MM.1S (cell line): ENCODE measurements around the gene SEMA3E.

Experiments used
- EZH2 ChIP-seq: fragments of 300-600 bp; sonication (generic); optimal IDR thresholded peaks from 2 replicates; pipeline ENCODE3; 2017; ENCODE audit warnings: low read depth, mild to moderate bottlenecking, antibody characterized with exemption, low read length, mixed read lengths
- TF ChIP-seq, protein P1 (sequence below): fragments of 300-600 bp; sonication (generic); IDR thresholded peaks from 2 replicates; pipeline ENCODE4 v1.5.1; 2016; ENCODE audit warnings: antibody characterized with exemption, low read length, mixed read lengths

DNA sequence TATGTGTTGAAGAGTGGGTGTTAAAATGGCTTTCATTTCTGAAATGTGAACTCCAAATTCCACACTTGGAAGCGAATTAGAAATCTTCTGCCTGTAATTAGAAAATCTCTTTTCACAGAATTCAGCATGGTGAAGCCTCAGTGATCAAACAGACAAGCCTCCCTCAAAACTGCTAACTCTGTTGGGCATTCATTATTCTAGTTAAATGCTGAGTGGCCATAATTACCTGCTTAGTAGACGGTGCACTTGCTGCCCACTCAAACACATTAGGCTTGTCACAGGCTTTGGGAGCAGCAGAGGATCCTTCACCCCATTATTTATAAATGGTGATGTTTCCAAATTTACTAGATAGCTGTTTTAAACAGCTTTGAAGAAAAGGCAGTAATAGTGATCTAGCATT lies 309.0 kb downstream of the SEMA3E start:
- TF ChIP-seq EZH2 = no peak
- TF ChIP-seq, protein P1, sequence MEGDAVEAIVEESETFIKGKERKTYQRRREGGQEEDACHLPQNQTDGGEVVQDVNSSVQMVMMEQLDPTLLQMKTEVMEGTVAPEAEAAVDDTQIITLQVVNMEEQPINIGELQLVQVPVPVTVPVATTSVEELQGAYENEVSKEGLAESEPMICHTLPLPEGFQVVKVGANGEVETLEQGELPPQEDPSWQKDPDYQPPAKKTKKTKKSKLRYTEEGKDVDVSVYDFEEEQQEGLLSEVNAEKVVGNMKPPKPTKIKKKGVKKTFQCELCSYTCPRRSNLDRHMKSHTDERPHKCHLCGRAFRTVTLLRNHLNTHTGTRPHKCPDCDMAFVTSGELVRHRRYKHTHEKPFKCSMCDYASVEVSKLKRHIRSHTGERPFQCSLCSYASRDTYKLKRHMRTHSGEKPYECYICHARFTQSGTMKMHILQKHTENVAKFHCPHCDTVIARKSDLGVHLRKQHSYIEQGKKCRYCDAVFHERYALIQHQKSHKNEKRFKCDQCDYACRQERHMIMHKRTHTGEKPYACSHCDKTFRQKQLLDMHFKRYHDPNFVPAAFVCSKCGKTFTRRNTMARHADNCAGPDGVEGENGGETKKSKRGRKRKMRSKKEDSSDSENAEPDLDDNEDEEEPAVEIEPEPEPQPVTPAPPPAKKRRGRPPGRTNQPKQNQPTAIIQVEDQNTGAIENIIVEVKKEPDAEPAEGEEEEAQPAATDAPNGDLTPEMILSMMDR = no peak
